ENCODE results near the gene CMKLR1.

The CMKLR1 gene

DNA sequence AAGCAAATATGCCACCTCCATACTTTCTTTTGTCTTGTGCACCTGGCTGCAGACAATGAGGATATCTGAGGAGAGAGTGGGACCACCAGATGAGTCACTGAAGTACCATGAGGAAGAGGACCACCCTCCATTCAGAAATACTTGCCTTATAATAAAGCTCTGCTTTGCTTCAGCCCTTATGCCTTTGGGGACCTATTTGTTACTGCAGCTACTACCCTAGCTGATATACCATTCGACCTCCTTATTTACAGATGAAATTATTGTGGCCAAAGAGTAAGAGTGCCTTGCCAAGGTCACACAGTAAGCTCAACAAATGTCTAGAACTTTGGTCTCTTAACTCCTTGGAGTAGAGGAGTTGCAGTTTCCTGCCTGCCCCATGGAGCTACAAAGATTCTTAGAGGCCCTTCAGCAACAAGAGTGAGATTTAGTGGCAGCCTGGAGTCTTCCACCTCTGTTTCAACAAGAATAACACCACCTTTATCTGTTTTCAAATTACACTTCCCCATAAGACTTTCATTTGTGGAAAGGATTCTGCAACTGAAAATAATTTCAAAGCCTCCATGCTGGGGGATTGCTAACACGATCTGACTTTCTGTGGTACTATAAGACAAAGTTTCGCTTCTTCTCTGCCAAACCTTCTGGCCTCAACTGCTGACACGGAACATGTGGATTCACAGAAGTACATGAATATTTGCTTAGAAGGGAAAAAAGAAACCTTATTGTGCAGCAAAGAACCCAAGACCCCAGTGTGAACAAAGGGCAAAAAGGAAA is 3.6 kb downstream of the CMKLR1 start:
- no peak for DNase-seq

DNA sequence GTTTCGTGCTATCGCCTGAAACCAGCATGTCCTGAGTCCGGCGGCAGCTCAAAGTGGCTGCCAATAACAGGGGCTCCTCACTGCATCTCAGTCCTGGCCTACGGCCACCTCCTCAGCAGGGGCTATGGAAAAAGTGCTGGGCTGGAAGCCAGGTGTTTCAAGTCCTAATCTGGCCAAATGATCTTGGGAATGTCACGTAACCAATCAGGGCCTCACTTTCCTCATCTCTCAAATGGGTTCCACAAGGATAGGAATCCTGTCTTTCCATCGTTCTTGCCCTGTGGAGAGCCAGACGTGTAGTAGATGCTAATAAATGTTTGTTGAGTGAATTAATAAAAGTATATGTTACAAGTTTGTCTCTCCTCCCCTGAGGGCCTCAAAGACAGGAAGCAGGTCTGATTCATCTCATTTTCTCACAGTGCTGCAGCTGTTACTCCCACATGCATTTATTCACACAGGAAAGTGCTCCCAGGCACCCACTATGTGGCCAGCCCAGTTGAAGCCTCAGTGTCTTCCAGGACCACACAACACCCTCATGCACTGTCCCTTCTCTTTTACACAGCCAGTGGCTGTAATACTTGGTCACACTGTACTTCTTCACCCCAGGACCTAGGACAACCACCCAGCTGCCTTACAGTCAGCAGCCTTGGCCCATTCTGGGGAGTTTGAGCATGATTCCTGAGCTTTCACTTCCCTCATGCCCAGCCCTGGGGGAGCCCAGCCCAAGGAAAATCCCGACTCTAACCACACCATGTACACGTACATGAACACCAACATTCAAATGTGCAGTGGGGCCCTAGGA is 5.0 kb downstream of the CMKLR1 start:
- no peak for DNase-seq

DNA sequence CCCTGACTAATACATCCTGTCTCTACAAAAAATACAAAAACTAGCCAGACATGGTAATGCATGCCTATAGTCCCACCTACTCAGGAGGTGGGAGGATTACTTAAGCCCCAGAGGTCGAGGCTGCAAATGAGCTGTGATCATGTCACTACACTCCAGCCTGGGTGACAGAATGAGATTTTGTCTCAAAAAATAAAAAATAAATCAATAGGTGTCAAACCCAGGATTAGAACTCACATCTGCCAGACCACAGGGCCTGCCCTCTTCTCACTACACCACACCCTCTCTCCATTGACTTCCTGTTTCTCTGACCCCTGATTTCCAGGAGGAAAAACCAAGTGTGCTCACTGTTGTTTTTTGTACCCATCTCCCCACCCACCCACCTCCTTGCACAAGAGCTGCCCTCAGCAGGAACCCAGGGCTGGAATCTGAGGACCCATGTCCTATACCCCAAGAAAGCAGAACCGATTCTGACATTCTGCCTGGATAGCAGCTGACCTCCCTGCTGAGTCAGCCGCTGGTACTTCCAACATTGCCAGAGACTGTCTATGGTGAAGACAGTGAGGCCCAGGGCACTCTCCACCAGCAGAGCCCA is 6.2 kb downstream of the CMKLR1 start:
- no peak for DNase-seq

- DNase-seq = no peak
These were observed 10.7 kb downstream of the CMKLR1 start for GRCh38 chr12:108328420-108328819.

DNA sequence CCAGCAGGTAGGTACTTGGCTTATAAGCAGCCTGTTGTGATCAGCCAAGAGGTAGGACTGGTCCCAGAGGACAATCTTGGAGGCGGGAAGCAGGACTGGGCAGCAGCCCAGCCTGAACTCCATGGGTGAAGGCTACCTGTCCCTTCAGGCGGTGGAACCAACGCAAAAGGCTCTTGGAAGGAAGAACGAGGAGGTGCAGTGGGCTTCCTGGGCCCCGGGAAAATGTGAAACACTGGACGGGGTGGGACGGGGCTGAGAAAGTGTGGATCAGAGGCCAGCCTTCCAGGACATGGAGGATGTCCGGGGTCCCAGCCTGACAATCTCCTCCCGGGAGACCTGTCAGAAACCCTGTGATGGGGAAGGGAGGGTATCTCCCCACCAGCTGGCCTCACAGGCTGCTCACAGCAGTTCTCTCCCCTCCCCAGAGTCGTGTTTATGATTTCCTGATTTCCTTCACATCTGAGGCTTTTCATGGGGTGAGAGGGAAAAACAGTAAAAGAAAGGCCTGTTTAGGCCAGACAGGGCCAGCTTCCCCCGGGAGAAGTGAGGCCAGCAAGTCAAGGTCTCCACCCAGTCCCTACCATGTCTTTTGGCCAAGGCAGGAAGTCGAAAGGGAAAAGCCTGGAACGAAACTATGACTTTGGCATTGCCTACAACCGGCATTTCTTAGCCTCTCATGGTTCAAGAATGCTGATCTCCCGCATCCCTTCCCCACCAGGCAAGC is 11.3 kb downstream of the CMKLR1 start:
- DNase-seq = no peak

DNA sequence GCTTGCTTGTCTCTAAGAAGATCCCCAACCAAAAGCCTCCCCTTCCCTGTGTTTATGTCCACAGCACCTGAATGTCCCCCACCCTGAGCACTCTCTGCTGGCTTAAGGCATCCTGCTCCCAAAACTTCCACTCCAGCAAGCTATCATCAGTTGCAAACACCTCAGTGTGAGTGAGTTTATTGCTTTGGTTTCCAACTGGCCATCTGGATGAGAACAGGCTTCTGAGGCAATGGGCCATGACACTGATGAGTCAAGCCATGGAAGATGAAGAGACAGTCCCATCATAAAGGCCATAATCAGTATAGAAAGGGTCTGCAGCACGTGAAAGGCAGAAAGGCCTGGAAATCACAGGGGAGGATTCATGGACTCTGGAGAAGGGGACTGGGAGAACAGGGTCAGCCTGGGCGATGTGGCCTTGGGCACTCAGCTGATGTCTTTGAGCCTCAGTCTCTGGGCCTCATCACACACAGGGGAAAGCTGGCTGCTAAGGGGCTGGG is 12.8 kb downstream of the CMKLR1 start:
- DNase-seq = no peak

DNA sequence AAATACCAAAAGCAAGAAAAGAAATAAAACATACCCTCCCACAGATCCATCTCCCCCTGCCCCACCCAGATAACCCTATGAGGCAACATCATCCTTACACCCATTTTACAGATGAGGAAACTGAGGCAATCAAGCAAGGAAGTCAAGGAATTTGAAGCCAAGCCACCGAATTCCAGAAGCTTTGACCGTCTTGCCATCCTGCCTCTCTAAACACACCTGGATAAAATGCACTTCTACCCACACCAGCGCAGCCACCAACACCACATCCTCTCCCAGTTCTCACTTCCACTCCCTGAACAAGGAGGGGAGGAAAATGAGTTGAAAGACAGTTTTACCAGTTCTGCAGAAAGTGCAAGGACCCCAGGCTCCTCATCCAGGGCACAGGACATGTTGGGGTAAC is 13.6 kb downstream of the CMKLR1 start:
- DNase-seq = no peak

GRCh38 chr12:108325018-108325358 is 14.1 kb downstream of the CMKLR1 start:
- no peak for DNase-seq

- DNase-seq = no peak
These were observed 14.6 kb downstream of the CMKLR1 start for GRCh38 chr12:108324351-108325017.

- DNase-seq = no peak
These were observed 15.5 kb downstream of the CMKLR1 start for GRCh38 chr12:108323581-108323980.

DNA sequence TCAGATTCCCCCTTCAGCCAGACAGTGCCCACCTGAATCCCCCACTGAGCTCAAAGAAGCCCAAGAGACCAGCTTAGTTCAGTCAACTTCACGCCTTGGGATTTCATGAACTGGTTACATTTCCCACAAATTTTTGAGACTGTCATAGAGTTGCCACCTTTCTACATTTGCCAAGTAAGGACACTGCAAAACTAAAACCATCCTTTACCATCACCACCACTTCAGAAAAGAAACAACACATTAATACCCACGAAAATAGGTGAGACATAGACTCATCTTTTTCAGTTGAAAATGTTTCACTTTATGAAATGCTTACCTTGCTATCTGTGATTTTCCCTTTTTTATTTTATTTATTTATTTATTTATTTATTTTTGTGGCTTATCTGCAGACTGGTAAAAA is 16.1 kb downstream of the CMKLR1 start:
- DNase-seq = no peak

- no peak for DNase-seq
These were observed 17.4 kb downstream of the CMKLR1 start for GRCh38 chr12:108321688-108322087.

DNA sequence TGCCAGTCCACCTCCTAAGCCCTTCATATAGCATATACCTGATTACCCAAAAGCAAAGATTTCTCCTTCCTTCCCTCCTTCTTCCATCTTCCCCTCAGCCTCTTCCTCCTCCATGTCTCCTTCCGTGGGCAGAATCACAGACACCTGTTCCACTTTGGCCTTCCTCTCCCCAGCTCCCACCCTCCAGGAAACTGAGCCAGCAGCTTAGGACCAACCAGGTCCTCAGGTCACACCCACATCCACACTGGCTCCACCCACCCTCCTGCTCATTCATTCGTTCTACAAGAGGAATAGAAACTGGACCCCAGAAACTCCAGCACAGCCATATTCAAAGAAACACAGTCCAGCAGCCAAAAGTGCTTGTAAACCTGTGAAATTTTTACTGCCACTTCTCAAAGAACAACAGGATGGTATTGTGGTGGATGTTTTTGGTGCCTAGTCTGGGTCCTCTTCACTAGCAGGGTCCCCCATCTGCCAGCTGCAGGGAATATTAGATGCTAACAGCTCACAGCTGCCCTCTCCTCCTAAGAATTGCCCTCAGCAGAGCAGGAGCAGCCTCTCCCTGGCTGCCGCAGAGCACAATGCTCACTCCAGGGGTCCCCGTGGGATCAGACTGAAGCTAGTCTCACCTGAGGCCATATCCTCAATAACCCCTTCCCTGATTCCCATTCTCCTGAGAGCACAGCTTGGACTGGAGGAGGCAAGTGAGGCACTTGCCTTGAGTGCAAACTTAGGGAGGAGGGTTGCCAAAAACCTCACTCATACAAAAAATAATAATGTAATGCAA is 18.4 kb downstream of the CMKLR1 start:
- no peak for DNase-seq

GRCh38 chr12:108319277-108320234 is 19.6 kb downstream of the CMKLR1 start:
- no peak for DNase-seq

GRCh38 chr12:108318472-108319275 is 20.4 kb downstream of the CMKLR1 start:
- no peak for DNase-seq

DNA sequence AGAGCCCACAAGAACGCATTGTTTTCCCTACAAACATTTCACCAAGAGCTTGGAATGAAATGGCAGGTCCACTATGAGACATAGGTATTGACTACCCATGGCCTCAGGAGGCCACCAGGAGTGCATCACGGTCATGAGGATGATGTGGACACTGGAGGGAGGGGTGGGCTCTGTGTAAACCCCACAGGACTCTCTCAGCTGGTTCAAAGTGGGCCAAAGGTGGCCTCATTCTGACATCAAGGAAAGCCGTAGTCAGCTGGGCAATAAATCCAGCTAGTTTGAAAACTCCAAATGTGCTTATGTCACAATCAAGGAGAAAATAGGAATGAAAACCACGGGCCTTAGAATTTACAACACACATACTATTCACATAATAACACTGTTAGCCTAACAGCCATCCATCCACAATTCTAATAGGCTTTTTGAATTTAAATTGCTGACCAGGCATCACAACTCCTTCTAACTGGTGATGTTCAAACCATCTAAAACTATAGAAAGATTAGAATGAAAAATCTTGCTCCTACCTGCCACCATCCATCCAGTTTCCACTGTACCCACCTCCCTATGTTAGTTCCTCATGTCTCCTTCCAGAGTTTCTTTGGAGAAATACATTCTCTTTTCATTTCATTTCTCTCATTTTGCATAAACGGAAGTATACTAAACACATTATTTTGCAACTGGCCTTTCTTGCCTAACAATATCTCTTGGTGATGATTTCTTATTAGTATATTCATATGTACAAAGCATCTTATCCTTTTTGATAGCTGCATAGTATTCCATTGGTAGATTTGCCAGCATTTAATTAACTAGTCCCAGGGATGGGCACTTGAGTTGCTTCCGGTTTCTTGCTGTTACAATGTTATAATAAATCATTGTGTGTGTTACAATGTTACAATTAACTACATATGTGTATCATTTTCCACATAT is 21.5 kb downstream of the CMKLR1 start:
- no peak for DNase-seq

DNA sequence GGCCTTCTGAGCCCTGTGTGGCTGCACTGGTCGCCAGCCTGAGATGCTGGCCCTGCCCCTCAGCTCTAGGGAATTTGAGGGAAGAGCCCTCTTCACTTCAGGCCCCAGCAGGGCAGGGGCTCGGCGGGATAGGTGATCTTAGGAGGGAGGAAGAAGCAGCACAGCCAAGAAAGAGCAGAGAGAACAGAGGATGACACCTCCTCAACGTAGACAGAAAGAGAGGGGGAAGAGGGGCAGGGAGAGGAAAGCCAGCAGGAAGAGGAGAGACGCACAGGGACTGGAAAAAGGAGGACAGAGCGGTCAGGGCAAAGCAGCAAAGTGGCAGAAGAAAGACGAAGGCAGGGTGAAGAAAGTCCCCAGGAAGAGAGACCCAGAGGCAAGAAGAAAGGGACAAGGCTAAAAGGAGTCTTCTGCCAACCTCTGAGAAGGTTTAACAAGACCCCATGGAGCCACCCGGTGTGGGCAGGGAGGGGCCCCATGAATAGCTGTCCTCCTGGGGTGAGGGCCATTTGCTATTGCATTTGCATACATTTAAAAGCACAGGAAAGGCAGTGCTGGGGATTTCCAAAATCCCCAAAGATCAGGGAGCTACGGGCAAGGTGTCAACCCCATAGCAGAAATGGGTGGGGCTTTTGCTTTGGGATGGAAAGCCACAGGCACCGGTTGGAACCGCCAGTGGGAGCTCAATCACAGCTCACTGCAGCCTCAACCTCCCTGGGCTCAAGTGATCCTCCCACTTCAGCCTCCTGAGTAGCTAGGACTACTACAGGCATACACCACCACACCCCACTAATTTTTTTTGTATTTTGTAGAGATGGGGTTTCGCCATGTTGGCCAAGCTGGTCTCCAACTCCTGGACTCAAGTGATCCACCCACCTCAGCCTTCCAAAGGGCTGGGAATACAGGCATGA is 22.7 kb downstream of the CMKLR1 start:
- no peak for DNase-seq
